Activated CD4-positive, alpha-beta memory T cell treated with anti-CD3 and anti-CD28 coated beads, Interleukin-2, amount 10 ng/mL, durations not matched to agents 7 days and 5 days (primary cell): ENCODE measurements around the gene GPR83. TPM values are rescaled to one million over a fixed set of nuclear protein-coding genes. Genes with fewer than 3 reads are reported as not detected.
"Not testable (repeated sequence)": the region's sequence is repeated elsewhere in the genome, so short reads cannot be mapped to it uniquely, and the experiment has no call there.

Experiments
- CTCF ChIA-PET: fragments of 350-600 bp; sonication (Branson Sonifier 250); formaldehyde crosslinking; loops from one replicate; lab custom pipeline; 2021; ENCODE audit warnings: antibody characterized with exemption, inconsistent platforms; lab: Charles Lee
- POLR2A ChIA-PET: fragments of 350-600 bp; sonication (Branson Sonifier 250); formaldehyde crosslinking; loops from one replicate; lab custom pipeline; 2021; ENCODE audit warnings: antibody characterized with exemption; lab: Charles Lee
- DNase-seq: peaks from one replicate; pipeline ENCODE4 v3.0.0-alpha.2; 2020
- H3K27ac Mint-ChIP-seq: one replicate; pipeline ENCODE4 v1.8.0; 2021; ENCODE audit warnings: mild to moderate bottlenecking, mixed read lengths
- H3K27me3 Mint-ChIP-seq: one replicate; pipeline ENCODE4 v1.8.0; 2021; ENCODE audit warnings: mixed read lengths
- H3K36me3 Mint-ChIP-seq: one replicate; pipeline ENCODE4 v1.8.0; 2021; ENCODE audit warnings: low read depth, mixed read lengths
- H3K4me1 Mint-ChIP-seq: one replicate; pipeline ENCODE4 v1.8.0; 2021; ENCODE audit warnings: mixed read lengths
- H3K4me3 Mint-ChIP-seq: one replicate; pipeline ENCODE4 v1.8.0; 2021; ENCODE audit warnings: mild to moderate bottlenecking, mixed read lengths
- H3K9me3 Mint-ChIP-seq: one replicate; pipeline ENCODE4 v1.8.0; 2021; ENCODE audit warnings: mixed read lengths
- total RNA-seq, 2 experiments: library from RNA; stranded (reverse); gene quantifications; one replicate each; pipeline ENCODE4 v1.2.3, GENCODE V29; 2021

The GPR83 gene
- total RNA-seq, 2 experiments from 2014 or later, result 0.08 TPM; not detected in 1

DNA sequence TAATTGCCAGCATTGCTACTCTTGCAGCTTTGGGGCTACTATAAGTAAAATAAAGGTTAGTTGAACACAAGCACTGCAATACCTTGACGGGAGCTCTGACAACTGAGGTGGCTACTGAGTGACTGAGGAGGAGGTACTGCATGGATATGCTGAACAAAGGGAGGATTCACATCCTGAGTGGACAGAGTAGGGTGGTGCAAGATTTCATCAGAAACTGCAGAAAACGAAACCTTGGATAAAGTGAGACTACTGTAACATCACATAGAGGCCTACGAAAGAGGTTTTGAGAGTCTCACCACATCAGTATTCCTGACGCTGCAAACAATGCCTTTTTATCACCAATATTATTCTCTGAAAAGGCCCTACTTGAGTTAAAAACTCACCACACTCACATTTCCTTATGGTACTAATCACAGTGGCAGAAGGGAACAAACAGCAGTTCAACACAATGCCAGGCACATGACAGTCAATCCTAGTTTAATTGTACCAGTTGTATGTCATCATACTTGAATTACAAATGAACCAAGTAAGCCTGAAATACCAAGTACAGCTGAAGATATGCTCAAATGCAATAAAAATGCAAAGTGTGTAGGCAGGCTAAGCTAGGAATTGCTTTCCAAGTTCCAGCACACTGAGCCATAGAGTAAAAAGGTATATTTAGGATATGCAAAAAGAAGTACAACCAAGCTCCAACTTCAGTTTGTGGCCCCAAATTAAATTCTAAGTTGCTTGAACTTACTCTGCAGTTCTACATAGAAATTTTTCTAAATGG, 4.0 kb upstream of the GPR83 start:
- no peak overlapping the region for H3K27ac Mint-ChIP-seq

DNA sequence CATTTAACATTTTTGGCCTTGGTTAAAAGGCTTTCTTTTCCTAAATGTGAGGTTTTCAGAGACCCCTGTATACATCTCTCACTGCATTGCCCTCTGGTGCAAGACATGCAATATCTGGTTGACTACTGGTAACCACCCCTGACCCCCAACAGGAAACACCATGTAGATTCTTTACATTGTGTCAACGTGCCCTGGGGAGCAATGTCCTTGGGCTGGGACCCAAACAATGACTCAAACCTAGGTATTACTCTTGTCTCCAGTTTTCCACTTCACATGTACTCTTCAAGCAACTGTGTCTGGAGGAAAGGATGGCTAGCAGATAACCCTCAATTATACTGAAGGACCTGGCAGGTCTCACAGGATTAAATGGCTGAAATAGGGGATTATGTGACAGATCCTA, 1.1 kb upstream of the GPR83 start:
- no peak overlapping the region for H3K27ac Mint-ChIP-seq
- H3K27me3 Mint-ChIP-seq, result peaks cover 43% of the 10 kb centered on the region
- CTCF ChIA-PET, result no interaction called here
- no peak overlapping the region for H3K4me3 Mint-ChIP-seq
- POLR2A ChIA-PET, result no interaction called here
- H3K36me3 Mint-ChIP-seq, result peaks cover 4% of the 10 kb centered on the region
- H3K9me3 Mint-ChIP-seq, result no peaks in the 10 kb centered on the region
- no peak for DNase-seq
- peaks cover 6% of the 10 kb centered on the region for H3K4me1 Mint-ChIP-seq

More for the DNA sequence above, 4.0 kb upstream of the GPR83 start:
- Mint-ChIP-seq H3K27me3 (peaks cover 22% of the 10 kb centered on the region), H3K9me3 (peaks cover 5% of the 10 kb centered on the region), H3K36me3 (peaks cover 4% of the 10 kb centered on the region), H3K4me3 (no peak overlapping the region), H3K4me1 (peaks cover 6% of the 10 kb centered on the region)
- no peak for DNase-seq
- POLR2A ChIA-PET, result no interaction called here
- CTCF ChIA-PET, result interaction anchor here (0.6 to 0.7 kb wide), 2 partner anchors 113 to 484 kb away, joined by 3 to 6 read pairs; no protein-coding TSS in a partner anchor

DNA sequence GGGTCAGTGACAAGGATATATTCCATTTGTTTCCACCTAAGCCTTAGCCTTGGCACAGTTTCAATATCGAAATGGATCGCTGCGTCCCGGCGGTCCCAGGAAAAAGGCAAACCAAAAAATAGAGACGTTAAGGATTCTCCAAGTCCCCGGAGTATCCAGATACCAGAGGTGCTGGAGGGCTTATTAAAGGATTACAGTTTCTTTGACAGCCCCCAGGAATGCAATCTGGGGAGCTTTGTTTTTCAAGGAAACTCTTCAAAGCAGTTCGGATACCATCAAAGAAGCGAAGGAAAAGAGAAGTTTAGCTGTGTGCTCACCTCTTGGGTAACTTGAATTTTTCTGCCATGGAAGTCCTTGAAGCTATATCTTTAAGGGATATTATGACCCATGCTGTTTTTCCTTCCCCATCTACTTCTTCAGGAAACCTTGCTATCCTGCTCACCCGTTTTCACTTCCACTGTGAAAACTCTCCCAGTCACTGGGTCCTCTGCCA, 600 bp upstream of the GPR83 start:
- Mint-ChIP-seq H3K36me3 (peaks cover 4% of the 10 kb centered on the region), H3K27ac (no peak overlapping the region), H3K4me1 (peaks cover 6% of the 10 kb centered on the region), H3K27me3 (peaks cover 43% of the 10 kb centered on the region), H3K4me3 (no peak overlapping the region), H3K9me3 (no peaks in the 10 kb centered on the region)
- ChIA-PET POLR2A (no interaction called here), CTCF (no interaction called here)
- DNase-seq, result no peak

DNA sequence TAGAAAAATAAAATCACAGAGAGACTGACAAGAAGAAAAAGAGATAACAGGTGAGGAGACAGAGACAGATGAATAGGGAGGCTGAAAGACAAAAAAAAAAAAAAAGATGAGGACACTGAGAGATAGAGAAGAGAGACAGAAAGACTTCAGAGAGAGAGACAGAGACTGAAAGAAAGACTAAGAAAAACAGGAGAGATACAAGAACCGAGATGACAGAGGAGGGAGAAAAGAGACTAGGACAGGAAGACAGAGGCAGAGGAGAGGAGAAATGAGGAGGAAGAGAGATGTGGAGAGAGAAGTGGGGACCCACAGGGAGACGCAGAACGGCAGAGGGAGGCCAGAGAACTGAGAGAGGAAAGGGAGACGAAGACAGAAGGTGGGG, 771 bp downstream of the GPR83 start:
- no peak overlapping the region for H3K4me3 Mint-ChIP-seq
- H3K27ac Mint-ChIP-seq, result no peak overlapping the region
- peaks cover 6% of the 10 kb centered on the region for H3K4me1 Mint-ChIP-seq
- DNase-seq, result no peak
- POLR2A ChIA-PET, result no interaction called here
- H3K27me3 Mint-ChIP-seq, result peaks cover 43% of the 10 kb centered on the region
- peaks cover 4% of the 10 kb centered on the region for H3K36me3 Mint-ChIP-seq
- CTCF ChIA-PET, result no interaction called here
- H3K9me3 Mint-ChIP-seq, result no peaks in the 10 kb centered on the region

DNA sequence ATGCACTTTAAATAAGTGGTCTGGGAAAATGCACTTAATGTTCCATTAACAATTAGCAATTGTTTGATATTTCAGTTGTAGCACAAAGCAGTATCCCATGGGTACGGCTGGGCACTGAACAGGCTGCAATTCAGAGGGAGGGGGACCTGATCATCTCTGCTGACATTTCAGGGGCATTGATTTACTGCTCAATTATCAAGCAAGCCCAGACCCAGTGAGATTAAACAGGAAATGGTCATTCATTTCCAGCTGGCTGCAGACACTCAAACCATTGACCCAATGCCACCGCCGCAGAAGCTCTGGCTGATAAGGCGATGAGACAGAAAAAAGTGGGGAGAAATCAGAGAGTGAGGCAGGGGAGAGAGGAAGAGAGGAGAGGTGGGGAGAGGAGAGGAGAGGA, 1.2 kb downstream of the GPR83 start:
- H3K4me3 Mint-ChIP-seq, result no peak overlapping the region
- no peaks in the 10 kb centered on the region for H3K9me3 Mint-ChIP-seq
- peaks cover 43% of the 10 kb centered on the region for H3K27me3 Mint-ChIP-seq
- no peak overlapping the region for H3K27ac Mint-ChIP-seq
- ChIA-PET CTCF (no interaction called here), POLR2A (no interaction called here)
- no peak for DNase-seq
- peaks cover 6% of the 10 kb centered on the region for H3K4me1 Mint-ChIP-seq
- H3K36me3 Mint-ChIP-seq, result peaks cover 4% of the 10 kb centered on the region

DNA sequence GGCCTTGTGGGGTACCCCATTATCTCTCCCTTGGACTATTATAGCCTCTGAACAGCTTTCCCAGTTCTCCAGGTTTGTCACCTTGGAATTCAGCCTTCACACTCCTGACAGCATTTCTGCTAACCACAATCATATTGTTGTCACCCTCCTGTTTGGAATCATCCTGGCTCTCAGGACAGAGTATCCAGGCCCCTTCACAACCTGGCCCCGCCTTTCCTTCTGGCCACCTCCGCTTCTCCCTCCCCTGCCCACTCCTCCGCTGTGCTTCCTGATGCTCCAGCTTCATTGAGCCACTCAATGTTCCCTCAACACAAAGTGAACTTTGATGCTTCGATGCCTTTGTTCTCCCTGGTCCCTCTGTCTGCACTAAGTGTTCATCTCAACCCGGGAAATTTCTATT, 3.1 kb downstream of the GPR83 start:
- no peak for DNase-seq
- Mint-ChIP-seq H3K27me3 (peaks cover 41% of the 10 kb centered on the region), H3K27ac (no peak overlapping the region), H3K4me3 (no peak overlapping the region), H3K9me3 (no peaks in the 10 kb centered on the region), H3K36me3 (peaks cover 4% of the 10 kb centered on the region), H3K4me1 (peaks cover 6% of the 10 kb centered on the region)
- POLR2A ChIA-PET, result no interaction called here
- CTCF ChIA-PET, result no interaction called here

DNA sequence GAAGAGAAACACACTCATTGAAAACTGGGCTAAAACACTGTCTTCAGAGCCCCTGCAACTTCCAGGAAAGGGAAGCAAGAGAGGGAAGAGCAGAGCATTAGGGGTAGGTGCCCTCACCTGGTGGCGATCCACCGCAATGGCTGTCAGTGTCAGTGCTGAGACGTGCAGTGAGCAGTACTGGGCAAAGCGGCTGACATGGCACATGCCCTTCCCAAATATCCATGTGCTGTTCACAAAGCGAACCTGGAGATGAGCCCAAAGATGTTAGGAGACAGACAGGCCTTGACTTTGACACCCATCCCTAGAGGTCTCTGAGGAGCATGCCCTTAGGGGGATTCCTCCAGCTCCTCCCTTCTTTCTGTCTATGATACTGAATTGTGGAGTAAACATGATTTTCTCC, 4.9 kb downstream of the GPR83 start:
- peaks cover 6% of the 10 kb centered on the region for H3K4me1 Mint-ChIP-seq
- ChIA-PET POLR2A (no interaction called here), CTCF (no interaction called here)
- DNase-seq, result no peak
- no peak overlapping the region for H3K27ac Mint-ChIP-seq
- no peak overlapping the region for H3K4me3 Mint-ChIP-seq
- peaks cover 35% of the 10 kb centered on the region for H3K27me3 Mint-ChIP-seq
- H3K9me3 Mint-ChIP-seq, result no peaks in the 10 kb centered on the region
- peaks cover 4% of the 10 kb centered on the region for H3K36me3 Mint-ChIP-seq

DNA sequence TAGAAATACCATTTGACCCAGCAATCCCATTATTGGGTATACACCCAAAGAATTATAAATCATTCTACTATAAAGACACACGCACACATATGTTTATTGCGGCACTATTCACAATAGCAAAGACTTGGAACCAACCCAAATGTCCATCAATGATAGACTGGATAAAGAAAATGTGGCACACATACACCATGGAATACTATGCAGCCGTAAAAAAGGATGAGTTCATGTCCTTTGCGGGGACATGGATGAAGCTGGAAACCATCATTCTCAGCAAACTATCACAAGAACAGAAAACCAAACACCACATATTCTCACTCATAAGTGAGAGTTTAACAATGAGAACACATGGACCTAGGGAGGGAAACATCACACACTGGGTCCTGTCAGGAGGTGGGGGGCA, 9.3 kb downstream of the GPR83 start:
- H3K4me1 Mint-ChIP-seq, CTCF ChIA-PET, POLR2A ChIA-PET, H3K27ac Mint-ChIP-seq, H3K9me3 Mint-ChIP-seq, DNase-seq, H3K4me3 Mint-ChIP-seq, H3K27me3 Mint-ChIP-seq, H3K36me3 Mint-ChIP-seq: not testable (repeated sequence)

DNA sequence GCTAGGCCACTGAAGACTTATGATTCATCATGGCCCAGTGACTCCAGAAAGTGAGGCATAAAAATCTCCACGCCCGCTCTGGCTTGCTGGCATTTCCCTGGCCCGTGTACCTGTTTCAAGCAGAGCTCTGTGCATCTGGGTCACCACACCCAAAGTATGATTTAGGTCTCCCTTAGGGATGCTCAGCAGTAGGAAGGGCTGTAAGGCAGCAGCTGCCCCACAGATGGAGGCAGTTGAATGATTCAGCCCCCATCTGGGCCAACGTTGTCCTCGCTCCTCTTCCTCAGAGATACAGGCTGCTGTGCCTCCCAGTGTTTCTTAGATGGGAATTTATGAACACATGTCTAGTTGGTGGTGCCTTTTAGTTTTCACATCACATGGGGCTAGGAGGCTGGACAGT, 21.6 kb downstream of the GPR83 start:
- ChIA-PET POLR2A (no interaction called here), CTCF (no interaction called here)
- Mint-ChIP-seq H3K4me3 (no peak overlapping the region), H3K27ac (no peak overlapping the region), H3K27me3 (no peaks in the 10 kb centered on the region), H3K9me3 (no peaks in the 10 kb centered on the region), H3K4me1 (no peaks in the 10 kb centered on the region), H3K36me3 (no peaks in the 10 kb centered on the region)
- DNase-seq, result no peak

DNA sequence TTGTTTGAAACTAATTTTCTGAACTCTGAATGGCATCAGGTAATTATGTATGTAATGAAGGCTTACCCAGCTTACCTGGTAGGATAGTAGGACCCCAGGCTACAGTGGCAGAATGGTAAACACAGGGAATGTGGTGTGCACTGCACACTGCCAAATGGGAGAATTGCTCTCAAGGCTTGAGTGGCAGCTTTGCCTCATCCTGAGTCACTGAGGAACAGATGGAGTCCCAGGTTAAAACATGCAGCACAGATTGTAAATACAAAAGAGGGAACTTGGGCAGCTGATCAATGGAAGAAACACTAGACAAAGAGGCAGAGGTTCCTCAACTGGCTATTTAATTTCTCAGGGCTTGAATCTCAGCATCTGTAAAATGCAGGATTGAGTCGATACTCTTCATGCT, 24.4 kb downstream of the GPR83 start:
- ChIA-PET POLR2A (no interaction called here), CTCF (no interaction called here)
- Mint-ChIP-seq H3K4me1 (no peaks in the 10 kb centered on the region), H3K9me3 (no peaks in the 10 kb centered on the region), H3K36me3 (no peaks in the 10 kb centered on the region), H3K27ac (no peak overlapping the region), H3K4me3 (no peak overlapping the region), H3K27me3 (no peaks in the 10 kb centered on the region)
- no peak for DNase-seq

DNA sequence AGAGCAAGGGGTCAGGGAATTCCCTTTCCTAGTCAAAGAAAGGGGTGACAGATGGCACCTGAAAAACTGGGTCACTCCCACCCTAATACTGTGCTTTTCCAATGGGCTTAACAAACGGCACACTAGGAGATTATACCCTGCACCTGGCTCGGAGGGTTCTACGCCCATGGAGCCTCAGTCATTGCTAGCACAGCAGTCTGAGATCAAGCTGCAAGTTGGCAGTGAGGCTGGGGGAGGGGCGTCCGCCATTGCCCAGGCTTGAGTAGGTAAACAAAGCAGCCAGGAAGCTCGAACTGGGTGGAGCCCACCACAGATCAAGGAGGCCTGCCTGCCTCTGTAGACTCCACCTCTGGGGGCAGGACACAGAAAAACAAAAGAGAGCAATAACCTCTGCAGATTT, 30.6 kb downstream of the GPR83 start:
- POLR2A ChIA-PET, H3K27ac Mint-ChIP-seq, H3K4me3 Mint-ChIP-seq, H3K4me1 Mint-ChIP-seq, H3K9me3 Mint-ChIP-seq, CTCF ChIA-PET, H3K27me3 Mint-ChIP-seq, H3K36me3 Mint-ChIP-seq, DNase-seq: not testable (repeated sequence)

DNA sequence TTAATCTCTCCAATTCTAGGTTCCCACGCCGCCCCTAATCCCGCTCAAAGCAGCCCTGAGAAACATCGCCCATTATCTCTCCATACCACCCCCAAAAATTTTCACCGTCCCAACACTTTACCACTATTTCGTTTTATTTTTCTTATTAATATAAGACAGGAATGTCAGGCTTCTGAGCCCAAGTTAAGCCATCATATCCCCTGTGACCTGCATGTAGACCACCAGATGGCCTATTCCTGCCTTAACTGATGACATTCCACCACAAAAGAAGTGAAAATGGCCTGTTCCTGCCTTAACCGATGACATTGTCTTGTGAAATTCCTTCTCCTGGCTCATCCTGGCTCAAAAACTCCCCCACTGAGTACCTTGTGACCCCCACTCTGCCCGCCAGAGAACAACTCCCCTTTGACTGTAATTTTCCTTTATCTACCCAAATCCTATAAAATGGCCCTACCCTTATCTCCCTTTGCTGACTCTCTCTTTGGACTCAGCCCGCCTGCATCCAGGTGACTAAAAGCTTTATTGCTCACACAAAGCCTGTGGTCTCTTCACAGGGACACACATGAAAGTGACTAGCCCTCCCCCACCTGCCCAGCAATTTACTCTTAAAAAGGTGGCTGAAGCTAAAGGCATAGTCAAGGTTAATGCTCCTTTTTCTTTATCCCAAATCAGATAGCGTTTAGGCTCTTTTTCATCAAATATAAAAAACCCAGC, 50.2 kb downstream of the GPR83 start:
- CTCF ChIA-PET, H3K27me3 Mint-ChIP-seq, H3K4me3 Mint-ChIP-seq, POLR2A ChIA-PET, DNase-seq, H3K27ac Mint-ChIP-seq, H3K9me3 Mint-ChIP-seq, H3K36me3 Mint-ChIP-seq, H3K4me1 Mint-ChIP-seq: not testable (repeated sequence)

DNA sequence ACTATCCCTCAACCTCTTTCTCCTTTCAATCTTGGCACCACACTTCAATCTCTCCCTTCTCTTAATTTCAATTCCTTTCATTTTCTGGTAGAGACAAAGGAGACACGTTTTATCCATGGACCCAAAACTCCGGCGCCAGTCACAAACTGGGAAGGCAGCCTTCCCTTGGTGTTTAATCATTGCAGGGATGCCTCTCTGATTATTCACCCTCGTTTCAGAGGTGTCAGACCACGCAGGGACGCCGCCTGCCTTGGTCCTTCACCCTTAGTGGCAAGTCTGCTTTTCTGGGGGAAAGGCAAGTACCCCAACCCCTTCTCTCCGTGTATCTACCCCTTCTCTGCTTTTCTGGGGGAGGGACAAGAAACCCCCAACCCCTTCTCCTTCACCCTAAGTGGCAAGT, 54.9 kb downstream of the GPR83 start:
- H3K9me3 Mint-ChIP-seq, H3K27me3 Mint-ChIP-seq, POLR2A ChIA-PET, H3K36me3 Mint-ChIP-seq, H3K27ac Mint-ChIP-seq, DNase-seq, H3K4me3 Mint-ChIP-seq, H3K4me1 Mint-ChIP-seq, CTCF ChIA-PET: not testable (repeated sequence)
